GM19035 (cell line): ENCODE results near the gene GPX3.

Experiments
- ATAC-seq: cut with Tn5 transposase; IDR thresholded peaks from one replicate; pipeline ENCODE4 v1.9.1; 2021; ENCODE audit not compliant: unreplicated experiment

Gene GPX3

GRCh38 chr5:151076616-151077015, 56.2 kb downstream of the GPX3 start:
- ATAC-seq = no peak

GRCh38 chr5:151077419-151077818, 57.0 kb downstream of the GPX3 start:
- no peak for ATAC-seq

- ATAC-seq = no peak
Observed at GRCh38 chr5:151077967-151078366, 57.6 kb downstream of the GPX3 start.
